HepG2 (cell line): ENCODE data around the gene LIMK2. TPM values are rescaled to one million over a fixed set of nuclear protein-coding genes. Genes with fewer than 3 reads are reported as not detected.

Experiments used
- CBX2 ChIP-seq, 2 experiments: fragments of 200-600 bp in 1 of 2; sonication (generic); formaldehyde crosslinking in 1 of 2; IDR thresholded peaks; 2 replicates each; pipeline versions ENCODE4 v1.7.0 to v1.8.1; 2018 to 2022; ENCODE audit warnings: low read depth in 2 of 2, low read length in 1 of 2, mild to moderate bottlenecking in 1 of 2, missing genetic modification reagents in 1 of 2
- CBX5 ChIP-seq: sonication (generic); formaldehyde crosslinking; IDR thresholded peaks from 2 replicates; pipeline ENCODE4 v1.4.0; 2020; ENCODE audit warnings: missing genetic modification reagents, borderline replicate concordance
- CHCHD3 ChIP-seq: sonication (generic); formaldehyde crosslinking; IDR thresholded peaks from 2 replicates; pipeline ENCODE4 v1.8.0; 2022; ENCODE audit warnings: mild to moderate bottlenecking, missing genetic modification reagents, moderate library complexity
- DMTF1 ChIP-seq: sonication (generic); formaldehyde crosslinking; IDR thresholded peaks from 2 replicates; pipeline ENCODE4 v1.4.0; 2020; ENCODE audit warnings: mild to moderate bottlenecking, missing genetic modification reagents
- HDAC2 ChIP-seq: sonication (generic); formaldehyde crosslinking; IDR thresholded peaks from 2 replicates; pipeline ENCODE4 v1.4.0; 2020; ENCODE audit warnings: missing genetic modification reagents
- KLF15 ChIP-seq: sonication (generic); formaldehyde crosslinking; IDR thresholded peaks from 2 replicates; pipeline ENCODE4 v1.8.1; 2023; ENCODE audit warnings: borderline replicate concordance, mild to moderate bottlenecking, inconsistent platforms, missing genetic modification reagents, mixed read lengths
- LRRFIP1 ChIP-seq: sonication (generic); formaldehyde crosslinking; conservative IDR thresholded peaks from 2 replicates; pipeline ENCODE4 v1.4.0; 2020; ENCODE audit warnings: missing genetic modification reagents
- NFAT5 ChIP-seq: sonication (generic); formaldehyde crosslinking; IDR thresholded peaks from 2 replicates; pipeline ENCODE4 v1.4.0; 2020; ENCODE audit warnings: missing genetic modification reagents
- PCBP2 ChIP-seq: fragments of 200-400 bp; formaldehyde crosslinking; optimal IDR thresholded peaks from 2 replicates; pipeline ENCODE3; 2018; ENCODE audit warnings: low read length, low read depth; ENCODE audit not compliant: poor library complexity, severe bottlenecking
- PLRG1 ChIP-seq: fragments of 450-650 bp; conservative IDR thresholded peaks from 2 replicates; pipeline ENCODE4 v1.6.1; 2016
- RARG ChIP-seq: sonication (generic); formaldehyde crosslinking; IDR thresholded peaks from 2 replicates; pipeline ENCODE4 v1.4.0; 2020; ENCODE audit warnings: low read depth, mild to moderate bottlenecking, missing genetic modification reagents
- SALL1 ChIP-seq: sonication (generic); formaldehyde crosslinking; IDR thresholded peaks from 2 replicates; pipeline ENCODE4 v1.8.0; 2022; ENCODE audit warnings: mild to moderate bottlenecking, missing genetic modification reagents
- SP4 ChIP-seq: sonication (generic); formaldehyde crosslinking; IDR thresholded peaks from 2 replicates; pipeline ENCODE4 v1.8.1; 2023; ENCODE audit warnings: mild to moderate bottlenecking, missing genetic modification reagents
- ZBTB21 ChIP-seq: sonication (generic); formaldehyde crosslinking; IDR thresholded peaks from 2 replicates; pipeline ENCODE4 v1.4.0; 2020; ENCODE audit warnings: missing genetic modification reagents
- ZNF354B ChIP-seq: sonication (generic); formaldehyde crosslinking; IDR thresholded peaks from 2 replicates; pipeline ENCODE4 v1.8.0; 2022; ENCODE audit warnings: mild to moderate bottlenecking, missing genetic modification reagents
- ZNF496 ChIP-seq: sonication (generic); formaldehyde crosslinking; IDR thresholded peaks from 2 replicates; pipeline ENCODE4 v1.8.1; 2023; ENCODE audit warnings: mild to moderate bottlenecking, moderate library complexity, missing genetic modification reagents; ENCODE audit not compliant: insufficient replicate concordance
- ZNF547 ChIP-seq: sonication (generic); formaldehyde crosslinking; IDR thresholded peaks from 2 replicates; pipeline ENCODE4 v1.5.1; 2020; ENCODE audit warnings: mild to moderate bottlenecking, missing genetic modification reagents
- ZNF562 ChIP-seq: sonication (generic); formaldehyde crosslinking; IDR thresholded peaks from 2 replicates; pipeline ENCODE4 v1.8.0; 2022; ENCODE audit warnings: missing genetic modification reagents, borderline replicate concordance
- ZNF713 ChIP-seq: sonication (generic); formaldehyde crosslinking; IDR thresholded peaks from 2 replicates; pipeline ENCODE4 v1.4.0; 2020; ENCODE audit warnings: mild to moderate bottlenecking, missing genetic modification reagents
- ZNF766 ChIP-seq: sonication (generic); formaldehyde crosslinking; IDR thresholded peaks from 2 replicates; pipeline ENCODE4 v1.5.0; 2020; ENCODE audit warnings: missing genetic modification reagents, borderline replicate concordance
- ZNF850 ChIP-seq: sonication (generic); formaldehyde crosslinking; conservative IDR thresholded peaks from 2 replicates; pipeline ENCODE4 v1.9.0; 2021; ENCODE audit warnings: mild to moderate bottlenecking, missing genetic modification reagents
- ZSCAN12 ChIP-seq: sonication (generic); formaldehyde crosslinking; IDR thresholded peaks from 2 replicates; pipeline ENCODE4 v1.9.0; 2021; ENCODE audit warnings: mild to moderate bottlenecking, missing genetic modification reagents
- polyA plus RNA-seq, 8 experiments: library from polyadenylated mRNA; depleted of rRNA in 3 of 8; stranded (reverse) in 7 of 8; unstranded in 1 of 8; fragments of >200 nt; fragmentation: Illumina TruSeq in 4 of 8; extraction: Trizol in 4 of 8; gene quantifications; 2 replicates each; pipeline versions ENCODE4 v1.2.1 to v1.2.3, GENCODE V29; 2011 to 2016; ENCODE audit warnings: low read depth in 4 of 8, missing spikeins in 1 of 8, mixed read lengths in 1 of 8; ENCODE audit not compliant: insufficient read depth in 1 of 8
- total RNA-seq, 5 experiments: library from RNA; depleted of rRNA; stranded (reverse); fragments of >200 nt; fragmentation: Illumina TruSeq; extraction: Trizol; gene quantifications; 2 replicates each; pipeline ENCODE4 v1.2.3, GENCODE V29; 2016; ENCODE audit warnings: low read depth in 1 of 5

Gene LIMK2
- total and polyA plus RNA-seq, 2 of the 13 experiments (the other 11 are each of a cell fraction or from before 2014, with no cell fraction given), result 20.9 to 29.8 TPM

- no peak for TF ChIP-seq DMTF1 (CRISPR knock-in tag)
- TF ChIP-seq NFAT5 (CRISPR knock-in tag), result no peak
- TF ChIP-seq ZNF766 (CRISPR knock-in tag), result no peak
- TF ChIP-seq CBX5 (CRISPR knock-in tag), result peak; percentile 73; the same call in 1 of the 2 replicates
- peak; percentile 91 for TF ChIP-seq SALL1
- TF ChIP-seq CBX2 (IDR thresholded peaks at IDR 0.05; ENCODE audit: low read depth, low read length), result no peak
- no peak for TF ChIP-seq CBX2 (CRISPR knock-in tag; IDR thresholded peaks at IDR 0.05; ENCODE audit: low read depth)
- no peak for TF ChIP-seq SP4 (CRISPR knock-in tag)
- no peak for TF ChIP-seq KLF15 (CRISPR knock-in tag)
- no peak for TF ChIP-seq ZSCAN12 (CRISPR knock-in tag)
- no peak for TF ChIP-seq ZNF850 (CRISPR knock-in tag)
- TF ChIP-seq ZNF562 (CRISPR knock-in tag), result no peak
- TF ChIP-seq HDAC2 (CRISPR knock-in tag), result peak; percentile 83
- TF ChIP-seq ZNF547 (CRISPR knock-in tag), result no peak
- TF ChIP-seq LRRFIP1 (CRISPR knock-in tag), result no peak
- TF ChIP-seq CHCHD3 (CRISPR knock-in tag), result no peak
- TF ChIP-seq ZBTB21, result no peak
- no peak for TF ChIP-seq ZNF713 (CRISPR knock-in tag)
- no peak for TF ChIP-seq PLRG1
- TF ChIP-seq ZNF496 (CRISPR knock-in tag), result no peak
- no peak for TF ChIP-seq ZNF354B (CRISPR knock-in tag)
- TF ChIP-seq PCBP2, result no peak
- TF ChIP-seq RARG (CRISPR knock-in tag), result no peak
Observed at GRCh38 chr22:31223786-31224191, 11.7 kb downstream of the LIMK2 start (continued).
